Vagina (tissue), 2 donors: Measurements from ENCODE around the gene GATB. TPM values are rescaled to one million over a fixed set of nuclear protein-coding genes. Genes with fewer than 3 reads are reported as not detected.
"Not testable (repeated sequence)": the region's sequence is repeated elsewhere in the genome, so short reads cannot be mapped to it uniquely, and the experiment has no call there.

Experiments
- DNase-seq, 2 donors: peaks; one replicate each; pipeline ENCODE4 v3.0.0-alpha.2; 2017; ENCODE audit errors: extremely low spot score in 2 of 2
- H3K27ac ChIP-seq: fragments of 200-600 bp; sonication (generic); one replicate; pipeline ENCODE4 v1.5.1; 2019
- H3K27me3 ChIP-seq: fragments of 200-600 bp; sonication (generic); one replicate; pipeline ENCODE4 v1.5.1; 2019
- H3K36me3 ChIP-seq, 2 donors: fragments of 200-600 bp; sonication (generic); one replicate each; pipeline ENCODE4 v1.5.1; 2017 to 2019
- H3K4me1 ChIP-seq: fragments of 200-600 bp; sonication (generic); one replicate; pipeline ENCODE4 v1.5.1; 2019
- H3K4me3 ChIP-seq, 2 donors: fragments of 200-600 bp; sonication (generic); 1 replicate in 1 of 2; 2 replicates in 1 of 2; pipeline ENCODE4 v1.5.1; 2016 to 2019
- H3K9me3 ChIP-seq: fragments of 200-600 bp; sonication (generic); one replicate; pipeline ENCODE4 v1.5.1; 2019
- CTCF ChIP-seq, 3 experiments: fragments of 450-650 bp in 2 of 3; fragments of 200-600 bp in 1 of 3; sonication (generic) in 1 of 3; IDR thresholded peaks; one replicate each; pipeline ENCODE4 v1.5.1; 2017 to 2019; ENCODE audit warnings: antibody characterized with exemption in 3 of 3, mild to moderate bottlenecking in 2 of 3, moderate library complexity in 2 of 3
- POLR2A ChIP-seq, 2 donors: fragments of 450-650 bp; IDR thresholded peaks; one replicate each; pipeline ENCODE4 v1.6.1; 2017; ENCODE audit warnings: antibody characterized with exemption in 2 of 2, mild to moderate bottlenecking in 2 of 2, moderate library complexity in 2 of 2
- POLR2AphosphoS5 ChIP-seq, 2 donors: sonication (generic); formaldehyde crosslinking; IDR thresholded peaks; one replicate each; pipeline ENCODE4 v1.9.0; 2017; ENCODE audit warnings: antibody characterized with exemption in 2 of 2, mild to moderate bottlenecking in 2 of 2, low read depth in 1 of 2; ENCODE audit not compliant: insufficient read depth in 1 of 2
- intact Hi-C: fragments of 100-400 bp; cut with DNase I; formaldehyde crosslinking; loops from one replicate; pipeline ENCODE4 v1.15.1; 2023
- total RNA-seq: library from RNA; depleted of rRNA; stranded (reverse); fragments of >200 nt; gene quantifications from one replicate; pipeline ENCODE4 v1.2.3, GENCODE V29; 2016

The GATB gene
- total RNA-seq, 1 donor from 2014 or later, result 17.7 TPM

DNA sequence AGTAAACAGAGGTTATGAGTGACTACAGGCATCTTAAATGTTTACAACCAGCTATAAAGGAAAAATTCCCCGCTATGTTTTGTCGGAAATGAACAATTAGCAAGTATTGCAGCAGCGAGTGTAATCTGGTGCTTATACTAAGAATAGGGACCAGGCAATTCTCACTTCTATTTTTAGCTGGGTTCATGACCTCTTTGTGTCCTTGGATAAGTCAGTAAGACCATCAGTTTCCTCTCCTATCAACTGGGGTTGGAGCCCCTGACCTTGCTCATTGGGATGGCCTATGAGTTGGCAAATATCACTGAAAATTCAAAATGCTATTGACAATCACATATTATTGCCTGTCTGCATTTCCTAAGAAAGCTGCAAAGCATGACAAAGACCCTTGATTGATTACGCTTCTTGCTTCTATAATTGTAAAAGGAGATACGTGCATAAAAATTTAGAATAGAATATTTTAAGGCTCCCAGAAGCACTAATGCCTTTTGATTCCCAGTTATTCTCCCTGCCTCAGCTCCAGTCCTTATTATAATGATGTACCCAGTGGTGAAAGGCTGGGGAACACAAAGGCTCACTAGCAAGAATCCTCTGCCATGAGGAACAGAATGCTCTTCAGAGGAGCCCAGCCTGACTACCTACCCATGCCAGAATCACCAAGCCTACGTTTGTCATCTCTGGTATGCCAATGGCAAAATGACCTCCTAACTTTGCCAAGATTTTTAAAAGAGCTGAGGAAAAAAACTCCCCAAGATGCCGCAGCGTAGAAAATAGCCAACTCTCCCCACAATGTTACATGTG lies 21.9 kb downstream of the GATB start:
- Histone ChIP-seq H3K4me3 (no peak overlapping the region), H3K27me3 (no peaks in the 10 kb centered on the region), H3K4me1 (no peaks in the 10 kb centered on the region), H3K9me3 (peaks cover 10% of the 10 kb centered on the region), H3K36me3 (peaks cover 0 to 4% of the 10 kb centered on the region in 2 donors), H3K27ac (no peak overlapping the region)
- DNase-seq, result no peak
- TF ChIP-seq CTCF (IDR thresholded peaks at IDR 0.05), result no peak
- no peak for TF ChIP-seq POLR2A (IDR thresholded peaks at IDR 0.05)
- no peak for TF ChIP-seq POLR2AphosphoS5 (IDR thresholded peaks at IDR 0.05; ENCODE audit: insufficient read depth in 1 of 2, low read depth in 1 of 2)
- intact Hi-C loops, result no loop called here

DNA sequence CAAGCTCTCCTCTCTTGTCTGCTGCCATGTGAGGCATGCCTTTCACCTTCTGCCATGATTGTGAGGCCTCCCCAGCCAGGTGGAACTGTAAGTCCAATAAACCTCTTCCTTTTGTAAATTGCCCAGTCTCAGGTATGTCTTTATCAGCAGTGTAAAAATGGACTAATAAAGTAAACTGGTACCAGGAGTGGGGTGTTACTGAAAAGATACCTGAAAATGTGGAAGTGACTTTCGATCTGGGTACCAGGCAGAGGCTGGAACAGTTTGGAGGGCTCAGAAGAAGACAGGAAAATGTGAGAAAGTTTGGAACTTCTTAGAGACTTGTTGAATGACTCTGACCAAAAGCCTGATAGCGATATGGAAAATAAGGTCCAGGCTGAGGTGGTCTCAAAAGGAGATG lies 24.0 kb downstream of the GATB start:
- H3K36me3 ChIP-seq, H3K4me1 ChIP-seq, DNase-seq, H3K4me3 ChIP-seq, H3K27ac ChIP-seq, intact Hi-C loops, H3K27me3 ChIP-seq, H3K9me3 ChIP-seq: not testable (repeated sequence)

DNA sequence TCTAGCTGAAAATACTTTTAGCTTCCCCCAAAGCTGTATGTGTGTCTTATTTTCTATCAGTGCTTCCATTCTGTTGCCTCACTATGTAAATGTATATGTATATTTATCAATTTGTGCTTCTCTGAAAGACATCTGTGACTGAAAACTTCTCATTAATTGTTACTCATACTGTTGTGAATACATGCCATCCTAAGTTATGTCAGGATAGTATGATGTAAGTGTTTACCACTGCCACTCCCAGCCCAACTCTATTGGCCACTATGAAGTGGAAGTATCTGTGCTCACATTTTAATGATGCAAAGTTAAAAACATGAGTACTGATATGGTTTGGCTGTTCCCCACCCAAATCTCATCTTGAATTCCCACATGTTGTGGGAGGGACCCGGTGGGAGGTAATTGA lies 24.4 kb downstream of the GATB start:
- H3K9me3 ChIP-seq, result peaks cover 10% of the 10 kb centered on the region
- H3K4me1 ChIP-seq, result no peaks in the 10 kb centered on the region
- H3K27ac ChIP-seq, result no peak overlapping the region
- peaks cover 0 to 4% of the 10 kb centered on the region in 2 donors for H3K36me3 ChIP-seq
- H3K27me3 ChIP-seq, result no peaks in the 10 kb centered on the region
- intact Hi-C loops, result no loop called here
- H3K4me3 ChIP-seq, result no peak overlapping the region
- no peak for DNase-seq
- no peak for TF ChIP-seq POLR2A (IDR thresholded peaks at IDR 0.05)
- no peak for TF ChIP-seq CTCF (IDR thresholded peaks at IDR 0.05)
- no peak for TF ChIP-seq POLR2AphosphoS5 (IDR thresholded peaks at IDR 0.05; ENCODE audit: insufficient read depth in 1 of 2, low read depth in 1 of 2)

GRCh38 chr4:151731670-151732069 lies 29.1 kb downstream of the GATB start:
- H3K9me3 ChIP-seq, H3K4me1 ChIP-seq, H3K27me3 ChIP-seq, intact Hi-C loops, H3K4me3 ChIP-seq, H3K27ac ChIP-seq, DNase-seq, H3K36me3 ChIP-seq: not testable (repeated sequence)

- Histone ChIP-seq H3K9me3 (no peaks in the 10 kb centered on the region), H3K4me3 (no peak overlapping the region), H3K27me3 (no peaks in the 10 kb centered on the region), H3K27ac (no peak overlapping the region), H3K36me3 (no peaks in the 10 kb centered on the region), H3K4me1 (no peaks in the 10 kb centered on the region)
- intact Hi-C loops, result no loop called here
- TF ChIP-seq CTCF (IDR thresholded peaks at IDR 0.05) (no peak), POLR2AphosphoS5 (IDR thresholded peaks at IDR 0.05; ENCODE audit: insufficient read depth in 1 of 2, low read depth in 1 of 2) (peak in 1 of 2 donors; percentile 29)
- DNase-seq, result peak in 1 of 2 donors; percentile 92
These were observed 30.9 kb downstream of the GATB start for GRCh38 chr4:151729731-151730559.

DNA sequence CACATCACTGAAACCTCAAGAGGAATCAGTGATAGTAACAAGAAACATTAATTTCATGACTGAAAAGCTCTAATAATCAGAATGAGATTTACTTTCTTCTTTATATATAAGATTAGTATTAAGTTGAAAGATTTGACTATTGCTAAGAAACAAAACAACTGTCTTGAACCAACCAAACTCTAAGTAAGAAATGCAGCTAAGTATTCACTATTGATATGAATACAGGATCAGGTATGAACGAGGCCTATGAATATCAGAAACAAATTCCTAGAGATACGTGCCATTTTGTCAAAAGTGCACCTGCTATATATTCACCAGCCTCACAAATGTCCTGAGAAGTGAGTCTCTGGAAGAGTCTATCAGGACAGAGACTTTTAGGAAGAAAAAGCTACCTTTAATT lies 32.1 kb downstream of the GATB start:
- TF ChIP-seq POLR2A (IDR thresholded peaks at IDR 0.05), result no peak
- TF ChIP-seq CTCF (IDR thresholded peaks at IDR 0.05), result no peak
- no peak for TF ChIP-seq POLR2AphosphoS5 (IDR thresholded peaks at IDR 0.05; ENCODE audit: insufficient read depth in 1 of 2, low read depth in 1 of 2)
- no peak overlapping the region for H3K4me3 ChIP-seq
- H3K27me3 ChIP-seq, result no peaks in the 10 kb centered on the region
- no peak overlapping the region for H3K27ac ChIP-seq
- intact Hi-C loops, result no loop called here
- H3K36me3 ChIP-seq, result no peaks in the 10 kb centered on the region
- no peaks in the 10 kb centered on the region for H3K9me3 ChIP-seq
- H3K4me1 ChIP-seq, result no peaks in the 10 kb centered on the region
- DNase-seq, result no peak
